HEK293 (cell line): ENCODE results near the gene CRB3.
A peak's percentile ranks its signal among the peaks of the same experiment; 100 is the strongest.

Source experiments
- CTCF ChIA-PET: fragments of 350-600 bp; formaldehyde crosslinking; extraction: SDS; loops from one replicate; lab custom pipeline; 2021; ENCODE audit warnings: antibody characterized with exemption; lab: Yijun Ruan, JAX
- POLR2A ChIA-PET: fragments of 300-600 bp; formaldehyde crosslinking; extraction: SDS; loops from one replicate; lab custom pipeline; 2020; ENCODE audit warnings: antibody characterized with exemption, inconsistent platforms; lab: Yijun Ruan, JAX
- H3K27ac ChIP-seq: fragments of 200-500 bp; sonication (Bioruptor generic); 2 replicates; pipeline ENCODE4 v1.5.1; 2014; ENCODE audit warnings: low read depth, low read length, control low read depth, inconsistent platforms; ENCODE audit errors: extremely low read depth
- H3K36me3 ChIP-seq, 2 experiments: fragments of 200-500 bp in 1 of 2; sonication (Bioruptor generic) in 1 of 2; 1 replicate in 1 of 2; 2 replicates in 1 of 2; pipeline ENCODE4 v1.5.1; 2014 to 2017; ENCODE audit warnings: inconsistent platforms in 2 of 2, low read length in 2 of 2; ENCODE audit not compliant: control insufficient read depth in 2 of 2, insufficient read depth in 1 of 2
- H3K4me1 ChIP-seq: fragments of 200-500 bp; sonication (Bioruptor generic); 2 replicates; pipeline ENCODE4 v1.5.1; 2014; ENCODE audit warnings: mild to moderate bottlenecking, low read length, inconsistent platforms; ENCODE audit not compliant: control insufficient read depth, insufficient read depth
- H3K4me3 ChIP-seq: 2 replicates; pipeline ENCODE4 v1.5.1; 2011; ENCODE audit warnings: low read depth, mild to moderate bottlenecking, control low read depth, low read length, moderate library complexity
- H3K9me3 ChIP-seq: fragments of 200-500 bp; sonication (Bioruptor generic); 2 replicates; pipeline ENCODE4 v1.5.1; 2014; ENCODE audit warnings: low read depth, low read length, inconsistent platforms; ENCODE audit not compliant: control insufficient read depth, insufficient read depth
- EGR2 ChIP-seq: fragments of 450-650 bp; formaldehyde crosslinking; IDR thresholded peaks from 2 replicates; pipeline ENCODE4 v1.5.1; 2016; ENCODE audit warnings: low read depth, missing biosample characterization, missing genetic modification characterization
- KLF9 ChIP-seq: fragments of 450-650 bp; formaldehyde crosslinking; IDR thresholded peaks from 2 replicates; pipeline ENCODE4 v1.5.1; 2016; ENCODE audit warnings: missing biosample characterization, missing genetic modification characterization, low read depth
- MYNN ChIP-seq: fragments of 450-650 bp; formaldehyde crosslinking; IDR thresholded peaks from 2 replicates; pipeline ENCODE4 v1.5.1; 2016; ENCODE audit warnings: missing biosample characterization, missing genetic modification characterization, borderline replicate concordance
- OSR2 ChIP-seq: fragments of 450-650 bp; formaldehyde crosslinking; IDR thresholded peaks from 2 replicates; pipeline ENCODE4 v1.5.1; 2016; ENCODE audit warnings: missing biosample characterization, missing genetic modification characterization
- PRDM1 ChIP-seq: fragments of 450-650 bp; formaldehyde crosslinking; IDR thresholded peaks from 2 replicates; pipeline ENCODE4; 2016; ENCODE audit warnings: missing biosample characterization, missing genetic modification characterization
- REPIN1 ChIP-seq: fragments of 450-650 bp; formaldehyde crosslinking; IDR thresholded peaks from 2 replicates; pipeline ENCODE4 v1.5.1; 2017; ENCODE audit warnings: missing biosample characterization, missing genetic modification characterization, low read depth
- SP2 ChIP-seq: fragments of 450-650 bp; formaldehyde crosslinking; IDR thresholded peaks from 2 replicates; pipeline ENCODE4 v1.5.1; 2016; ENCODE audit warnings: missing biosample characterization, missing genetic modification characterization
- SP3 ChIP-seq: fragments of 450-650 bp; formaldehyde crosslinking; IDR thresholded peaks from 2 replicates; pipeline ENCODE4 v1.5.1; 2016; ENCODE audit warnings: missing biosample characterization, missing genetic modification characterization
- YY2 ChIP-seq: fragments of 450-650 bp; formaldehyde crosslinking; IDR thresholded peaks from 2 replicates; pipeline ENCODE4 v1.5.1; 2016; ENCODE audit warnings: missing biosample characterization, missing genetic modification characterization
- ZBTB7A ChIP-seq: fragments of 450-650 bp; formaldehyde crosslinking; IDR thresholded peaks from 2 replicates; pipeline ENCODE4 v1.5.1; 2016; ENCODE audit warnings: low read depth, missing biosample characterization, missing genetic modification characterization
- ZFHX2 ChIP-seq: fragments of 450-650 bp; formaldehyde crosslinking; conservative IDR thresholded peaks from 2 replicates; pipeline ENCODE4 v1.5.1; 2016; ENCODE audit warnings: missing biosample characterization, missing genetic modification characterization
- ZFP37 ChIP-seq: fragments of 450-650 bp; formaldehyde crosslinking; IDR thresholded peaks from 2 replicates; pipeline ENCODE4 v1.5.1; 2016; ENCODE audit warnings: missing biosample characterization, missing genetic modification characterization
- ZNF184 ChIP-seq: fragments of 450-650 bp; IDR thresholded peaks from 2 replicates; pipeline ENCODE4 v1.5.1; 2018; ENCODE audit warnings: missing biosample characterization, mild to moderate bottlenecking, missing genetic modification characterization
- ZNF202 ChIP-seq: fragments of 450-650 bp; formaldehyde crosslinking; IDR thresholded peaks from 2 replicates; pipeline ENCODE4 v1.5.1; 2016; ENCODE audit warnings: missing biosample characterization, missing genetic modification characterization, borderline replicate concordance
- ZNF214 ChIP-seq: fragments of 450-650 bp; formaldehyde crosslinking; IDR thresholded peaks from 2 replicates; pipeline ENCODE4 v1.5.1; 2017; ENCODE audit warnings: missing biosample characterization, mild to moderate bottlenecking, missing genetic modification characterization, borderline replicate concordance
- ZNF366 ChIP-seq: fragments of 450-650 bp; formaldehyde crosslinking; conservative IDR thresholded peaks from 2 replicates; pipeline ENCODE4 v1.5.1; 2016; ENCODE audit warnings: missing biosample characterization, missing genetic modification characterization
- ZNF433 ChIP-seq: fragments of 450-650 bp; formaldehyde crosslinking; IDR thresholded peaks from 2 replicates; pipeline ENCODE4 v1.5.1; 2016; ENCODE audit warnings: missing biosample characterization, missing genetic modification characterization, low read depth
- ZNF623 ChIP-seq: fragments of 450-650 bp; formaldehyde crosslinking; IDR thresholded peaks from 2 replicates; pipeline ENCODE4 v1.5.1; 2016; ENCODE audit warnings: missing biosample characterization, missing genetic modification characterization
- ZNF747 ChIP-seq: fragments of 450-650 bp; formaldehyde crosslinking; IDR thresholded peaks from 2 replicates; pipeline ENCODE4 v1.5.1; 2016; ENCODE audit warnings: missing biosample characterization, missing genetic modification characterization
- TF ChIP-seq, protein P1 (sequence below): fragments of 450-650 bp; formaldehyde crosslinking; conservative IDR thresholded peaks from 2 replicates; pipeline ENCODE4 v1.5.1; 2016; ENCODE audit warnings: low read depth, missing biosample characterization, missing genetic modification characterization
- TF ChIP-seq, protein P2 (sequence below): fragments of 450-650 bp; formaldehyde crosslinking; IDR thresholded peaks from 2 replicates; pipeline ENCODE4 v1.5.1; 2016; ENCODE audit warnings: missing biosample characterization, missing genetic modification characterization
- TF ChIP-seq, protein P3 (sequence below): fragments of 450-650 bp; formaldehyde crosslinking; IDR thresholded peaks from 2 replicates; pipeline ENCODE4 v1.5.1; 2016; ENCODE audit warnings: missing biosample characterization, missing genetic modification characterization
- TF ChIP-seq, protein P4 (sequence below): fragments of 450-650 bp; IDR thresholded peaks from 2 replicates; pipeline ENCODE4 v1.5.1; 2018; ENCODE audit warnings: missing biosample characterization, mild to moderate bottlenecking, missing genetic modification characterization

CRB3 gene

DNA sequence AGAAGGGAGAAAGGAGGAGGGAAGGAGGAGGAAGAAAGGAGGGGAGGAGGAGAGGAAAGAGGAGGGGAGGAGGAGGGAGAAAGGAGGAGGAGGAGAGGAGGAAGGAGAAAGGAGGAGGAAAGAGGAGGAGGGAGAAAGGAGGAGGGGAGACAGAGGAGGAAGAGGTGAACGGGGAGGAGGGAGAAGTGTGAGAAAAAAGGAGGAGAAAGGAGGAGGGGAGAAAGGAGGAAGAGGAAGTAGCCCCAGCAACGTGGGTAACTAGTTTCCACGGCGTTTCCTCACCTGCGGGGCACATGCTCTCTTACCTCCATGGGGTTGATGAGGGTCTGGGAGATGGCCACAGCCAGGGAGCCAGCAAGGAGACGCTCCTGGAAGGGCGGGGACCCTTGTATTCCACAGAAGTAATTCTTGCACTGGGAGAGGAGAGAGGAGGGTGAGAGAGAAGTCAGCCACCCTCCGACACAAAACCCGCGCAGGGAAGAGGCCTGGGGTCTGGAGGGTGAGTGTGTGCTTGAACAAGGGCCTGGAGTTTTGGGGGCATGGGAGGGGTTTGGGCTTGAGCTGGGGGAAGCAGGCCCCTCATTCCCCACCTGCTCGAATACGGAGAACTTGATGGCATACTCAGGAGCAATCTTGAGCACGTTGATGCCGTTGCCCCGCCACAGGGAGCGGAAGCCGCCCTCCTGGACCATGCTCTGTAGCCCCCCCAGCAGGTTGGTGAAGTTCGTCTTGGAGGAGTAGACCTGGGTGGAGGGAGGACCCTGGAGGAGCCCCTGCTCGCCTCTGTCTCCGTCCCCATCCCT is 34.5 kb upstream of the CRB3 start:
- ChIA-PET CTCF (interaction anchor here (0.6 kb wide), 1 partner anchor 434 kb away, joined by 4 read pairs; no protein-coding TSS in a partner anchor), POLR2A (no interaction called here)
- H3K27ac ChIP-seq = no peak overlapping the region
- H3K9me3 ChIP-seq = no peaks in the 10 kb centered on the region
- H3K4me3 ChIP-seq = no peak overlapping the region
- TF ChIP-seq EGR2 (tag by site-specific recombination) = peak; percentile 83; the same call in 1 of the 2 replicates
- no peak for TF ChIP-seq OSR2 (tag by site-specific recombination)
- TF ChIP-seq ZNF433 (tag by site-specific recombination) = no peak
- no peak for TF ChIP-seq ZNF202
- peak; percentile 96 for TF ChIP-seq ZNF366
- peak; percentile 93 for TF ChIP-seq SP3
- peak; percentile 98 for TF ChIP-seq PRDM1 (tag by site-specific recombination)
- TF ChIP-seq YY2 (tag by site-specific recombination) = no peak
- TF ChIP-seq, protein P1, sequence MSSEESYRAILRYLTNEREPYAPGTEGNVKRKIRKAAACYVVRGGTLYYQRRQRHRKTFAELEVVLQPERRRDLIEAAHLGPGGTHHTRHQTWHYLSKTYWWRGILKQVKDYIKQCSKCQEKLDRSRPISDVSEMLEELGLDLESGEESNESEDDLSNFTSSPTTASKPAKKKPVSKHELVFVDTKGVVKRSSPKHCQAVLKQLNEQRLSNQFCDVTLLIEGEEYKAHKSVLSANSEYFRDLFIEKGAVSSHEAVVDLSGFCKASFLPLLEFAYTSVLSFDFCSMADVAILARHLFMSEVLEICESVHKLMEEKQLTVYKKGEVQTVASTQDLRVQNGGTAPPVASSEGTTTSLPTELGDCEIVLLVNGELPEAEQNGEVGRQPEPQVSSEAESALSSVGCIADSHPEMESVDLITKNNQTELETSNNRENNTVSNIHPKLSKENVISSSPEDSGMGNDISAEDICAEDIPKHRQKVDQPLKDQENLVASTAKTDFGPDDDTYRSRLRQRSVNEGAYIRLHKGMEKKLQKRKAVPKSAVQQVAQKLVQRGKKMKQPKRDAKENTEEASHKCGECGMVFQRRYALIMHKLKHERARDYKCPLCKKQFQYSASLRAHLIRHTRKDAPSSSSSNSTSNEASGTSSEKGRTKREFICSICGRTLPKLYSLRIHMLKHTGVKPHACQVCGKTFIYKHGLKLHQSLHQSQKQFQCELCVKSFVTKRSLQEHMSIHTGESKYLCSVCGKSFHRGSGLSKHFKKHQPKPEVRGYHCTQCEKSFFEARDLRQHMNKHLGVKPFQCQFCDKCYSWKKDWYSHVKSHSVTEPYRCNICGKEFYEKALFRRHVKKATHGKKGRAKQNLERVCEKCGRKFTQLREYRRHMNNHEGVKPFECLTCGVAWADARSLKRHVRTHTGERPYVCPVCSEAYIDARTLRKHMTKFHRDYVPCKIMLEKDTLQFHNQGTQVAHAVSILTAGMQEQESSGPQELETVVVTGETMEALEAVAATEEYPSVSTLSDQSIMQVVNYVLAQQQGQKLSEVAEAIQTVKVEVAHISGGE (tag by site-specific recombination) = no peak
- TF ChIP-seq ZFHX2 = peak; percentile 42; the same call in 1 of the 2 replicates
- no peak for TF ChIP-seq REPIN1 (tag by site-specific recombination)
- TF ChIP-seq ZBTB7A (tag by site-specific recombination) = 0 out of 2 replicates have a peak, but pooled peaks have one; percentile 42
- no peak for TF ChIP-seq KLF9 (tag by site-specific recombination)
- TF ChIP-seq ZNF214 (tag by site-specific recombination) = peak; percentile 70; the same call in 1 of the 2 replicates
- TF ChIP-seq ZNF184 = no peak
- TF ChIP-seq ZNF623 = no peak
- TF ChIP-seq ZFP37 (tag by site-specific recombination) = no peak
- TF ChIP-seq, protein P2, sequence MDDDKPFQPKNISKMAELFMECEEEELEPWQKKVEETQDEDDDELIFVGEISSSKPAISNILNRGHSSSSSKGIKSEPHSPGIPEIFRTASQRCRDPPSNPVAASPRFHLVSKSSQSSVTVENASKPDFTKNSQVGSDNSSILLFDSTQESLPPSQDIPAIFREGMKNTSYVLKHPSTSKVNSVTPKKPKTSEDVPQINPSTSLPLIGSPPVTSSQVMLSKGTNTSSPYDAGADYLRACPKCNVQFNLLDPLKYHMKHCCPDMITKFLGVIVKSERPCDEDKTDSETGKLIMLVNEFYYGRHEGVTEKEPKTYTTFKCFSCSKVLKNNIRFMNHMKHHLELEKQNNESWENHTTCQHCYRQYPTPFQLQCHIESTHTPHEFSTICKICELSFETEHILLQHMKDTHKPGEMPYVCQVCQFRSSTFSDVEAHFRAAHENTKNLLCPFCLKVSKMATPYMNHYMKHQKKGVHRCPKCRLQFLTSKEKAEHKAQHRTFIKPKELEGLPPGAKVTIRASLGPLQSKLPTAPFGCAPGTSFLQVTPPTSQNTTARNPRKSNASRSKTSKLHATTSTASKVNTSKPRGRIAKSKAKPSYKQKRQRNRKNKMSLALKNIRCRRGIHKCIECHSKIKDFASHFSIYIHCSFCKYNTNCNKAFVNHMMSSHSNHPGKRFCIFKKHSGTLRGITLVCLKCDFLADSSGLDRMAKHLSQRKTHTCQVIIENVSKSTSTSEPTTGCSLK (tag by site-specific recombination) = no peak
- TF ChIP-seq, protein P3, sequence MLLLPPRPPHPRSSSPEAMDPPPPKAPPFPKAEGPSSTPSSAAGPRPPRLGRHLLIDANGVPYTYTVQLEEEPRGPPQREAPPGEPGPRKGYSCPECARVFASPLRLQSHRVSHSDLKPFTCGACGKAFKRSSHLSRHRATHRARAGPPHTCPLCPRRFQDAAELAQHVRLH (tag by site-specific recombination) = no peak
- TF ChIP-seq, protein P4, sequence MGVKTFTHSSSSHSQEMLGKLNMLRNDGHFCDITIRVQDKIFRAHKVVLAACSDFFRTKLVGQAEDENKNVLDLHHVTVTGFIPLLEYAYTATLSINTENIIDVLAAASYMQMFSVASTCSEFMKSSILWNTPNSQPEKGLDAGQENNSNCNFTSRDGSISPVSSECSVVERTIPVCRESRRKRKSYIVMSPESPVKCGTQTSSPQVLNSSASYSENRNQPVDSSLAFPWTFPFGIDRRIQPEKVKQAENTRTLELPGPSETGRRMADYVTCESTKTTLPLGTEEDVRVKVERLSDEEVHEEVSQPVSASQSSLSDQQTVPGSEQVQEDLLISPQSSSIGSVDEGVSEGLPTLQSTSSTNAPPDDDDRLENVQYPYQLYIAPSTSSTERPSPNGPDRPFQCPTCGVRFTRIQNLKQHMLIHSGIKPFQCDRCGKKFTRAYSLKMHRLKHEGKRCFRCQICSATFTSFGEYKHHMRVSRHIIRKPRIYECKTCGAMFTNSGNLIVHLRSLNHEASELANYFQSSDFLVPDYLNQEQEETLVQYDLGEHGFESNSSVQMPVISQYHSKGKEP (tag by site-specific recombination) = no peak
- TF ChIP-seq MYNN (tag by site-specific recombination) = no peak
- TF ChIP-seq SP2 (tag by site-specific recombination) = peak; percentile 45; the same call in 1 of the 2 replicates
- no peak for TF ChIP-seq ZNF747 (tag by site-specific recombination)
- TF ChIP-seq, all 188 proteins: peak for 8
- Histone ChIP-seq H3K36me3 (no peaks in the 10 kb centered on the region), H3K4me1 (no peaks in the 10 kb centered on the region)
